Right ventricle myocardium superior (tissue), 1 donor: ENCODE results near the gene SLC6A17. TPM values are rescaled to one million over a fixed set of nuclear protein-coding genes. Genes with fewer than 3 reads are reported as not detected.

Source experiments
- ATAC-seq: fragments of 200-7000 bp; cut with Tn5 transposase; one replicate; pipeline ENCODE4 v1.9.1; 2020; ENCODE audit warnings: mild to moderate bottlenecking; ENCODE audit not compliant: poor library complexity
- DNase-seq: peaks from one replicate; pipeline ENCODE4 v3.0.0-alpha.2; 2020
- intact Hi-C: fragments of 100-400 bp; cut with DNase I; formaldehyde crosslinking; loops from one replicate; pipeline ENCODE4 v1.11.2; 2022
- total RNA-seq: library from RNA; stranded (reverse); fragmentation: NEBNext Ultra II Directional; extraction: Animal tissue kit (Norgen Biotek cat#: 25700); gene quantifications from one replicate; pipeline ENCODE4 v1.2.1, GENCODE V29; 2021
- donor health status: DM: no; HTN: yes; CAD: no; lungs with severe emphysema.

The SLC6A17 gene
- total RNA-seq, 1 donor from 2014 or later: not detected

DNA sequence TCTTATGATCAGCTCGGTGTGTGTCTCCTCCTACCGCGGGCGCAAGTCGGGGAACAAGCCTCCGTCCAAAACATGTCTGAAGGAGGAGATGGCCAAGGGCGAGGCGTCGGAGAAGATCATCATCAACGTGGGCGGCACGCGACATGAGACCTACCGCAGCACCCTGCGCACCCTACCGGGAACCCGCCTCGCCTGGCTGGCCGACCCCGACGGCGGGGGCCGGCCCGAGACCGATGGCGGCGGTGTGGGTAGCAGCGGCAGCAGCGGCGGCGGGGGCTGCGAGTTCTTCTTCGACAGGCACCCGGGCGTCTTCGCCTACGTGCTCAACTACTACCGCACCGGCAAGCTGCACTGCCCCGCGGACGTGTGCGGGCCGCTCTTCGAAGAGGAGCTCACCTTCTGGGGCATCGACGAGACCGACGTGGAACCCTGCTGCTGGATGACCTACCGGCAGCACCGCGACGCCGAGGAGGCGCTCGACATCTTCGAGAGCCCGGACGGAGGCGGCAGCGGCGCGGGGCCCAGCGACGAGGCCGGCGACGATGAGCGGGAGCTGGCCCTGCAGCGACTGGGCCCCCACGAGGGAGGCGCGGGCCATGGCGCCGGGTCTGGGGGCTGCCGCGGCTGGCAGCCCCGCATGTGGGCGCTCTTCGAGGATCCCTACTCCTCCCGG, 61.3 kb downstream of the SLC6A17 start:
- DNase-seq (no peak), ATAC-seq (no peak)
- intact Hi-C loops: loop anchor here (5.0 kb wide), 1 partner anchor 51 kb away; no protein-coding TSS in a partner anchor

DNA sequence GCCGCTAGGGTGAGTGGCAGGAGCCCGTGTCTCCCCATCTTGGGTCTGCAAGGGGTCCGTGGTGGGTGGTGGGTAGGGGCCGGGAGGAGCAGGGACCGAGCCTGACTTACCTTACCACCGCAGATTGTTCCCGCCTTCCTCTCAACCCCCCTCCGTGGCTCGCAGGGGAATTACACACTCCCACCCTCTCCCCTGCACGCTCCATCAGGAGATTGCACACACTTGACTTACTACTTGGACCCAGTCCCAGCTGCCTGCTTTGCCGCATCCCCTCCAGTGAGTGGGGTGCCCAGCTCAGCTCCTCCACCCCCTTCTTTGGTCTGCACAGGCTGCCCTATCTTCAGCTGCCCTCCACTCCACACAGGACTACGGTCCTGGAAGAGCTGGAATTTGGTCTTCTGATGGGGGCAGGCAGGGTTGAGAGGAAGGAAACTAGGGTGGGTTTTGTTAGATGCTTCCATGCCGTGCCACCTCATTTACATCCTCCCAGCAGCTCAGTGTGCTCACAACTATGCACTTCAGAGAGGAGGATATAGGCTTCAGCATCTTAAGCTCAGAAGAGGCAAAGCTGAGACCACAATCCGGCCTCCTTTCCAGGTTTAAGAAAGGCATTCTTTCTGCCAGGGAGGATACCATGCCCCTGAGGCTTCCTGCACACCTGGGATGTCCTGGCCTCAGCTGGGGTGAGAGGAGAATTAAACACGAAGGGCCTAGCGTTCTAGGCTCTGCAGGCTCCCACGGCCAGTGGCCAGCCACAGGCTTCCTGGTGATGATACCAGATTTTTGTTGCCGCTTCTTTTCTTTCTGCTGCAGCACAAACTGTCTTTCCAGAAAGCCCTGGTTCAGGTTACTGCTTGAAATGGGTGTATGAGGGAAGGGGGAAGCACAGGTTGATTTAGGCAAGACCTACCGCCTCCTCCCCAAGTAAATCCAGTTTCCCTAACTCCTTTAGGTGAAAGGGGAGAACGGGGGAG, 62.2 kb downstream of the SLC6A17 start:
- ATAC-seq (no peak), DNase-seq (no peak)
- intact Hi-C loops: loop anchor here (5.0 kb wide), 1 partner anchor 50 kb away; no protein-coding TSS in a partner anchor

DNA sequence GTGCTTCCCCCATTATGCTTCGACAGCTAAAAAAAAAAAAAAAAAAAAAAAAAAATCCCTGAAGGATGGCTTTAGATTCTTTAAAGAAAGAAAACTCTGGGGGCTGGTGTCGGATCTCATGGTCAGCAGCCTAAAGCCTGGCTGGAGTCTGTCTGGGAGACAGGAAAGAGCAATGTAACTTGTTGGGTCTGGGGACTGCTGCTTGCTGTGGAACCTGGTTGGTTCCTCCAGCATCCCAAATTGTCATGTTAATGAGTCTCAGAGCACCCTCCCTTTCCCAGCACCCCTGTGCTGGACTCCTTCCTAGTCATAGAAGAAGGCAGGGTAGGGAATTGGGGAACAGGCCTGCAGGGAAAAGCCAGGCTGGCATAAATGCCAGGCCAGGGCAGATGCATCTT, 62.8 kb downstream of the SLC6A17 start:
- DNase-seq (no peak), ATAC-seq (no peak)
- intact Hi-C loops: loop anchor here (5.0 kb wide), 1 partner anchor 49 kb away; no protein-coding TSS in a partner anchor

DNA sequence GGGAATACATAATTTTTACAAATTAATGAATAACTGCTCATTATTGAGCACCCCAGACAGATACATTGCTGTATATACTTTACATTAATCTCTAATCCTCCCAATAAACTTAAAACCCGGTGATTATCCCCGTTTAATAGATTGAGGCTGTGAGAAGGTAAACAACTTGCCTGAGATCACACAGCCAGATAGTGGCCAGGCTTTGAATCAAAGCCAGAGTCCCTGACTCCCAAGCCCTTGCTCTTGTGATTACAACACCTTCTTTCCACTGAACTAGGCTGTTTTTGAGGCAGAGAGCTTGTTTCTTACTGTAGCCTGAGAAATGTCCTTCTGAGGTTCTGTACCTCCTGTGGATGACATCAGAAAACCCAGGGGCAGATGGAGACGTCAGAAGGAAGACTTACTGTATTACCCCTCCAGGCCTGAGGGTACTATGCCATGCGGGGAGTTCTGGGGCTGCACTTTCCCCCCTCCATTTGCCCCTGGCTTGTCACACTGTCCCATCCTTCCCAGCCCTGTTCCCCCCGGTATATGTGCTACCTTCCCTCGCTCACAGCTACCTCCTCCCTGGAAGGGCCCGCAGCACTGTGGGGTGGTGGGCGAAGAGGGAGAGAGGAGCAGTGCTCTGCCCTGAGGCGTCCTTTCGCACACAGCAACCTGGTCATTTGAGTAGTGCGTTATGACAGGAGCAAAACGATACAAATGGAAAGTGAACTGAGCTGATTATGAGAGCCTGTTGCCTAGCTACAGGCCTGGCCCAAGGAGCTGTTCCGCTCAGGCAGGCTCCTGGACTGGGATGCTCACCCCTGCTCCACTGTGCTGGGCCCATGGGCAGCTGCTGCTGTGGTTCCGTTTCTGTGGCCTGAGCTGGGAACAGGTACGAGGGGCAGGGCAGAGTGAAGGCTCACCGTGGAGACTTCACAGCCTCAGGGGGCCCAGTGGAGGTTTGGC, 64.4 kb downstream of the SLC6A17 start:
- ATAC-seq: no peak
- no peak for DNase-seq
- intact Hi-C loops: loop anchor here (5.0 kb wide), 1 partner anchor 48 kb away; no protein-coding TSS in a partner anchor

DNA sequence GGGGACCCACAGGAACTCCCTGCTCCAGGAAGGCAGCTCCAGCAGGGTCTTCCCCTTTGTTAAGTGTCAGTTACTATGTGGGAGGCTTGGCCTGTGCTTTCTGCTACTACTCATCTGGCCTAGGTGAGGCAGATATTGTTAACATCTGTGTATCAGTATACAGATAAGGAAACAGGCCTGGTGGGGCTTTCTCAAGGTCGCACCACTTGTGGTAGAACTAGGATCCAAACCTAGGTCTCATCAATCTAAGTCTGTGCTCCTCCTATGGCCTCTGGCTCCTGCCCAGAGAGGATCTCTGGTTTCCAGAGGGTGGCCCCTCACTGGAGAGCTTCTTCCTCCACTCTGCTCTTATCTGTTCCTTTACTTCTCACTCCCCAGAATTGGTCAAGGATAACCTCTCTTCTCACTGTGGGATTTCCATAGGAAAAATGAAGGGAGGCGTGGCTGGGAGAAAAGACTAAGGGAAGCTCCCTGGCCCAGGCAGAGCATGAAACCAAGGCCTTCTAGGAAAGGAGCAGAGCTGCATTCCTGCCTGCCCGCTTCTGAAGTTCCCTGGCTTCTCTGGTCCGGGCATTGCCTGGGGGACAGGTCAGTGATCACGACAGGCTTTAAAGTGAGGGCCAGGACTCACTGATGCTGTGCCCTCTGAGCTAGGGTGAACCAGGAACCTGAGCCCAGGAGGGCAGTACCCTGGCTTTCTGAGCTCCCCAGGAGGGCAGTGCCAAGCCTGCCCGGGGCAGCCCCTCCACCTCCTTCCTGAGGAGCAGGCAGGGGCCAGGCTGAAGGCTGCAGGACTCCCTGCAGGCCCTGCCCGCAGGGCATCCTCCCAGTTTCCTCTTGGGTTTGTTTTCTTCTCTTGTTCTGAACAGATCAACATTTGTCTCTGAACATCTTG, 65.6 kb downstream of the SLC6A17 start:
- ATAC-seq: no peak
- intact Hi-C loops: no loop called here
- DNase-seq: no peak

DNA sequence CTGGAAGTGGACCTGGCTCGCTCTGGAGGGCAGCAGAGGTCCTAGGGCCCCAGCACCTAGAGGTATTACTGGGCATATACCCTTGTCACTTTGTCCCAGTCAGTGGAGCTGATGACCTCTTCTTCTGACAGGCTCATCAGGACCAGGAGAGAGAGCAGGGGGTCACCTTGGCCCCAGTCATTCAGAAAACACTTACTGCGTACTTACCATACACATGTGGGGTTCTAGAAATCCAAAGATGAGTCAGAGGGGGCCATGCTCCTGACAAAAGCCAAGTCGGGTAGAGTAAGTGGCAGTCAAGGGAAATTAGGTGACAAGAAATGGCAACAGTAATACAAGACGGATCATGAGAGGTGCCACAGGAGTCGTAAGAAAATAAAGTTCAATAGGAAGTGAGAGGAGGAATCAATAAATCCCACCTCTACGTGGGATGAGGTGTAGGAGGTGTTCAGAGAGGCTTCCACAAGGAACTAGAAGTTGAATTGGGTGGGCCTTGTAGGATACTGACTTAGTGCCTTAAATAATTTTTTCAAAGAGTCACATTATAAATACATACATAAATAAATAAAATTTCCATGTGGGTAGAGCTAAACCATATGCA, 66.7 kb downstream of the SLC6A17 start:
- no peak for DNase-seq
- no peak for ATAC-seq
- intact Hi-C loops: no loop called here

DNA sequence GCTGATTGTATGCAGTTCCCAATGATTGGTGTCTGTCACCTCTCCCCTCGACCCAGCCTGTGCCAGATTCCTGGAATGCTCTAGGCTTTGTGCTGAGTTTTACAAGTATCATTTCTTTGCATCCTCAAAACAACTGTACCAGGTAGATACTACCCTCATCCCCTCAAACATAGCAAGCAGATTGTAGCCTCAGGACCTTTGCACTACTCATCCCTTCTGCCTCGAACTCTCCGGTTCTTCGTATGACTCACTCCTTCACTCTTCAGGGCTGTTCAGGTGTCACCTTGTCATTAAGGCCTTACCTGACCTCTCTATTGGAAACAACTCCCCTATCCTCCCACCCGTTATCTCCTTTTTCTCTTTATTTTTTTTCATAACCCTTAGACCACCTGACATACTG, 67.8 kb downstream of the SLC6A17 start:
- DNase-seq: no peak
- intact Hi-C loops: no loop called here
- ATAC-seq: no peak

DNA sequence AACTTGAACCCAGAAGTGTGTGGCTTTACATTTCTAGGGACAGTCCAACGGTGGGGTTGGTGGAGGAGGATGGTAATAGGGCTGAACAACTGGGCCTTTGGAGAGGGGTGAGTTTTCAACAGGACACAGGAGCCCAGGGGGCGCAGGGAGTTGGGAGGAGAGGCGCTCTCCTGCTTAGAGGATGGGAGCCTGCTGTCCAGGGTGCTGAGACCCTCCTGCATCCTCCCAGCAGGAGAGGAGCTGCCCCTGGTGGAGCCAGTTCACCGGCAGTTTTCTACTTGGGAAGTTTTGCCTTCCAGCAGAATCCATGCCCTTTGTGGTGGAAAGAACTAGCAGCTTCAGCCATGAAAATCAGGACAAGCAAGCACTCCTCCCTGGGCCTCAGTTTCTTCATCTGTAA, 68.4 kb downstream of the SLC6A17 start:
- DNase-seq (no peak), ATAC-seq (no peak)
- intact Hi-C loops: no loop called here

DNA sequence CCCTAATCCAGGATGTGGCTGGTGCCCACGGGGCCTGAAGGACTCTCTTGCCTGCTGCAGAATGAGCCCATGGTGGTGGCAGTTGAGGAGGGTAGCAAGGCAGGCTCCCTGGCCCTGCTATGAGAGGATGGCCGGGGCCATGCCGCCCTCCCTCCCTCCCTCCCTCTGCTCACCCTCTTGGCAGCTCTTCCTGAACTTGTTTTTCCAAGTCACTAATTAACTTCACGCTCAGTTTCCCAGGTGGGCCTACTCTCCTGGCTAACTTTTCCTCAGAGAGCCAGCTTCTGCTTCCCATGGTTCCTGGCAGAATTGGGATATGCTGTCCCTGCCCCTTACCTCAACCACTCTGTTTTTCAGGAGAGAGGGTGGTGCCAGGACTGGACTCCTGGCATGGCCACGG, 70.0 kb downstream of the SLC6A17 start:
- DNase-seq (no peak), ATAC-seq (no peak)
- intact Hi-C loops: no loop called here

DNA sequence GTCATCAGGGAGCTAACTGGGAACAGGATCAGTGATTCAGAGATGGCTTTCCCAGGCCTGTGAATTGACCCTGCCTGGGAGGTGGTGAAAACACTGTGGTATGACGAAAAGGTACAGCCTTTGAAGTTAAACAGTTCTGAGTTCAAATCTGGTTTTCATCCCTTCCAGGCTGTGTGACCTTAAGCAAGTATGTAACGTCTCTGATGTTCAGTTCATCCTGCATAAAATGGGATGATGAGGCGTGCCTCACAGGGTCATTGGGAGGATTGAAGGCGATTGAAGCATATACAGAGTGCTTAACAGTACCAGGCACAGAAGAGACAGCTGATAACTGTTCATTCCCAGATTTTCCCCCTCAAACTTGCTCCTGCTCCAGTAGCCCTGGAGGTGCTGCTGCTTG, 70.8 kb downstream of the SLC6A17 start:
- no peak for ATAC-seq
- intact Hi-C loops: no loop called here
- DNase-seq: no peak

DNA sequence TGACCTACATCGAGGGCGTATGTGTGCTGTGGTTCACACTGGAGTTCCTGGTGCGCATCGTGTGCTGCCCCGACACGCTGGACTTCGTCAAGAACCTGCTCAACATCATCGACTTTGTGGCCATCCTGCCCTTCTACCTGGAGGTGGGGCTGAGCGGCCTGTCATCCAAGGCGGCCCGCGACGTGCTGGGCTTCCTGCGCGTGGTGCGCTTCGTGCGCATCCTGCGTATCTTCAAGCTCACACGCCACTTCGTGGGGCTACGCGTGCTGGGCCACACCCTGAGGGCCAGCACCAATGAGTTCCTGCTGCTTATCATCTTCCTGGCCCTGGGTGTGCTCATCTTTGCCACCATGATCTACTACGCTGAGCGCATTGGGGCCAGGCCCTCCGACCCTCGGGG, 72.8 kb downstream of the SLC6A17 start:
- intact Hi-C loops: no loop called here

DNA sequence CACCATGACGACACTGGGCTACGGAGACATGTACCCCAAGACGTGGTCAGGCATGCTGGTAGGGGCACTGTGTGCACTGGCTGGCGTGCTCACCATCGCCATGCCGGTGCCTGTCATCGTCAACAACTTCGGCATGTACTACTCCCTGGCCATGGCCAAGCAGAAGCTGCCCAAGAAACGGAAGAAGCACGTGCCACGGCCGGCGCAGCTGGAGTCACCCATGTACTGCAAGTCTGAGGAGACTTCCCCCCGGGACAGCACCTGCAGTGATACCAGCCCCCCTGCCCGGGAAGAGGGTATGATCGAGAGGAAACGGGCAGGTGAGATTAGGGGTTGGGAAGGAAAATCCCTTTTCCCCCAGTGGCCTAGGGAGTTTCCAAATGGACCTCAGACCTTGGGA, 73.3 kb downstream of the SLC6A17 start:
- no peak for DNase-seq
- intact Hi-C loops: no loop called here
- ATAC-seq: no peak

More for the DNA sequence above, 72.8 kb downstream of the SLC6A17 start:
- DNase-seq (no peak), ATAC-seq (no peak)

DNA sequence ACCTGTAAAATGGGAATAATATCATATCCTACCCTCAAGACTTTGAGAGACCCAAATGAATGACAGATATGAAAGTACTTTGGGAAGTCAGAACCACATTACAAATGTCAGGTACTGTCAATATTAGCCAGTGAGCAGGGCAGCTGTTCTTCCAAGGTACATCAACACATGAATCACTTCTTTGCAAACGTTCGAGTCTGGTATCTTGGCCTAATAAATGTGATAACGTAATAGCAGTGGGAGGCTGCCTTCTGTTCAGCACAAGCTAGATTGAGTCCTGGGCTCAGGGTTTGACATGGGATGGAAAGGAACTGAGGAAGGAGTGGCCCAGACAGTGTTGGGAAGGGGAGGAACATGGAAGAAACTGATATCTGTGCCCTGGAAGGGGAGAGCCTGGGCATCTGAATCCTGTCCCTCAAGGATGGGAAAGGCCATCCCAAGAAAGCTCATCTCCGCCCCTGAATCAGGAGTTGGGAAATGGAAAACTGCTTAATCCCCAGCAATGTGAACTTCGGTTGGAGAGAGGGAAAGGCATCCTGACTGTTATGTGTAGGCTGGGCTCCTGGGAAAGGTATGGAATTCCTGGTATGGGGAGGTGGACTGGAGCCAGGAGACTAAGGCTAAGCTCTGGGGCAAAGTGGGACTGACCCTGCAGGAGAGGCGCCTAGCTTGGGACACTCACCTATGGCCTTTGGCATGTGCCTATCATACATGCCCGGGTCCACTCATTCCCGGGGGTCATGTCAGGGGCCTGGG, 74.1 kb downstream of the SLC6A17 start:
- intact Hi-C loops: no loop called here
- ATAC-seq (no peak), DNase-seq (no peak)

DNA sequence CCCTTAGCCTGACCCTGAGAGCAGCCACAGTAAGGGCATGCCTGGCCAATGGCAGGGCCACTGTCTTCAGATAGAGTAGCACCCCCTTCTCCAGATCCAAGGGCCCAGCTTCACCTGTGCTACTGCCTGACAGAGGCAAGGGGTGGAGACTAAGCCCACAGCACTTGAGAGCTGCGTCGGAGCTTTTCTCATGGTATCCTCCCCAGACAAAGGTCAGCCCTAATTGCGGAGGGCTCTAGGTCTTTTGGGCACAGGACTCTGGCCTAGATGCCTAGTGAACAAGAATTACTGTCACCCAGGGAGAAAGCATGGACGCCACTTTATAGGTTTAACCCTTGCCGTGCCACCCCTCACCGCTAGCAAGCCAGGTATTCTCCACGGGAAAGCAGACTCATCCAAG, 74.9 kb downstream of the SLC6A17 start:
- DNase-seq (no peak), ATAC-seq (no peak)
- intact Hi-C loops: no loop called here

DNA sequence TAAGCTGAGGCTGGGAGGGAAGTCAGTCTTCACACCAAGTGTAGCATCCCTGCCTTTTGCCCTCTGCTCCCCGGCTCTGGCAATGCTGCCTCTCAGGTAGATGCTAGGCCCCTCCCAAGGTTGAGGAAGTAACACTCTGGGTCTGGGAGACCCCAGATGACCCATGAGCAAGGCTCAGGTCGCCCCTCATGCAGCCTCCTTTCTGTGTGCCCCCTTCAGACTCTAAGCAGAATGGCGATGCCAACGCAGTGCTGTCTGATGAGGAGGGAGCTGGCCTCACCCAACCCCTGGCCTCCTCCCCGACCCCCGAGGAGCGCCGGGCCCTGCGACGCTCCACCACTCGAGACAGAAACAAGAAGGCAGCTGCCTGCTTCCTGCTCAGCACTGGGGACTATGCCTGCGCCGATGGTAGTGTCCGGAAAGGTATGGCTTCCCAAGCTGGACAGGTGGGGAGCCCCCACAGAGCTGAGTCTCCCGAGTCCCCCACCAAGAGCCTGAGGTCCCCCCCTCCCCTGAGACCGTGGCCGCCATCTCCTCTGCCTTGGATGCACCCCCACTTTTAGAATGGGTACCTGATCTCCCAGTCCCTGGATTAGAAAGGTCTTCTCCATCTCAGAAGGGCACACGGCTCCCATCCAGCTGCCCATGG, 75.6 kb downstream of the SLC6A17 start:
- DNase-seq (no peak), ATAC-seq (no peak)
- intact Hi-C loops: no loop called here

DNA sequence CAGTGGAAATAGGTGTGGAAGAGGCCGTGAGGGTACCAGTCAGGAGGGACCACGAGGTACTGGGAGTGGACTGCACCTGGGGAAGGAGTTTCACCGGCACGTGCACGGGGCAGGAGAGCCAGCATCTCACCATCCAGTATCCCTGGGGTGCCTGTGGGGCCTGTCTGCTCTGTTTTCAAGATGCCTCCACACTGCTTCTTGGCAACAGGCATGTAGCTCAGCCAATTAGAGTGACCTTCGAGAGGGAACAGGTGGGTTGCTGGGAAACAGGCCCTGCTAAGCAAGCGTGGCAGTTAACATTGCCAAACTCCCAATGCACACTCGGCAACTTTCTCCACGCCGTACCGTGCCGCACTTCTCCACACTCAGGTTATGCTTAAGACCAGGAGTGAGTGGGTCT, 77.5 kb downstream of the SLC6A17 start:
- ATAC-seq (no peak), DNase-seq (no peak)
- intact Hi-C loops: no loop called here
